Measurements from ENCODE around the gene GALNT10.

DNA sequence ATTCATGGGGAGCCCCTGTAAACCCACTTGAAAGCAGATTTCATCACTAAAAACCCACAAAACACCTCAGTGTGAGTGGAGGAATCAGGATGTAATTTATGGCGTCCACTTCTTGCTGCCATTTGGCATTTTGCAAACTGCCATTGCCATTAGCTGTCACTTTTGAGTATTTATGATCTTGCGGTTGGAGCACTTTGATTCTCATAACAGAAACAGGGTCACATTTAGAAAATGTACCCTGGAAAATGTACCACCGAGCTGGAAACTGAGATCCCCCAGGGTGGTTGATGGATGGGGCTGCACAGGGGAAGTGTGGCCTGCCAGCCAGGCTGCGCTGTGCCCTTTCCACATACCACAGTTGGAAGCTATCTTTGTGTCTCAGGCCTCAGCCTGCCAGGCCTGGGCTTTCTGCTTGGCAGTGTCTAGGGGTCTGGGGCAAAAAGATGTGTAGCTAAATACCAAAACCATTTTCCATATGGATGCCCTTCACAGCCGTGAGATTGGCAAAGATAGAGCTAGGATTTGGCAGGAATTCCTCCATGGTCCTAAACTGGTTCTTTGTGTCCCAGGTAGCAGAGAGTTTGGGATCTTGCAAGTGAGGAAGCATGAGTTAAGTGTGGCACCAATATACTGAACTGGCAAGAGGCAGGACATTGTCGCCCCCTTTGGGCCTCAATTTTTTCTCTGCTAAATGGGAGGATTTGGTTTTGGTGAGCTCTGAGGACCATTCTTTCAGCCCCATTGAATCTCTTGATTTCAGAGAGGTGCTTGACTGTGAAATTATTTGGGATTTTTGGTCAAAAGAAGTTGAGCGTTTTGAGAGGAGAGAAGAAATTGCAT lies 46.2 kb downstream of the GALNT10 start:
- TF ChIP-seq CTCF (optimal IDR thresholded peaks at IDR 0.05 in 1 of 3, IDR thresholded peaks at IDR 0.05 in 1 of 3, conservative IDR thresholded peaks at IDR 0.05 in 1 of 3; ENCODE audit: extremely low read depth in 1 of 3, insufficient read depth in 2 of 3, low read length in 3 of 3) (peak in 1 of 3 experiments; percentile 40), EZH2 (IDR thresholded peaks at IDR 0.05; ENCODE audit: low read length) (no peak)

Measured in keratinocyte (primary cell).